Endodermal cell (in vitro differentiated cells): ENCODE results near the gene INPP5F. TPM values are rescaled to one million over a fixed set of nuclear protein-coding genes. Genes with fewer than 3 reads are reported as not detected.

Experiments used
- DNase-seq: peaks from one replicate; pipeline ENCODE4 v3.0.0-alpha.2; 2017
- H3K27ac ChIP-seq: 2 replicates; pipeline ENCODE4 v1.5.1; 2013; ENCODE audit warnings: mild to moderate bottlenecking, low read depth, low read length, moderate library complexity
- H3K27me3 ChIP-seq: 2 replicates; pipeline ENCODE4 v1.6.1; 2013; ENCODE audit warnings: mild to moderate bottlenecking, low read length, moderate library complexity; ENCODE audit not compliant: insufficient read depth, control insufficient read depth, poor library complexity, severe bottlenecking
- H3K36me3 ChIP-seq: 2 replicates; pipeline ENCODE4 v1.7.0; 2013; ENCODE audit warnings: mild to moderate bottlenecking, low read length, moderate library complexity; ENCODE audit not compliant: control insufficient read depth, insufficient read depth
- H3K4me1 ChIP-seq: one replicate; pipeline ENCODE4 v1.7.0; 2013; ENCODE audit warnings: low read length; ENCODE audit not compliant: control insufficient read depth, insufficient read depth
- H3K4me3 ChIP-seq: 2 replicates; pipeline ENCODE4 v1.5.1; 2013; ENCODE audit warnings: mild to moderate bottlenecking, low read length, moderate library complexity
- H3K9ac ChIP-seq: 2 replicates; pipeline ENCODE4 v1.6.1; 2013; ENCODE audit warnings: mild to moderate bottlenecking, low read length, moderate library complexity; ENCODE audit not compliant: poor library complexity, severe bottlenecking; ENCODE audit errors: extremely low read depth
- H3K9me3 ChIP-seq: 2 replicates; pipeline ENCODE4 v1.6.1; 2013; ENCODE audit warnings: mild to moderate bottlenecking, low read length, moderate library complexity; ENCODE audit not compliant: control insufficient read depth
- H3K27ac Mint-ChIP-seq: 2 replicates; pipeline ENCODE4 v1.8.0; 2020; ENCODE audit warnings: mixed read lengths
- H3K27me3 Mint-ChIP-seq: 2 replicates; pipeline ENCODE4 v1.8.0; 2021; ENCODE audit warnings: mild to moderate bottlenecking, mixed read lengths; ENCODE audit not compliant: insufficient read depth
- H3K36me3 Mint-ChIP-seq: 2 replicates; pipeline ENCODE4 v1.8.0; 2020; ENCODE audit warnings: low read depth, mixed read lengths
- H3K4me1 Mint-ChIP-seq: 2 replicates; pipeline ENCODE4 v1.8.0; 2020; ENCODE audit warnings: mixed read lengths
- H3K4me3 Mint-ChIP-seq: 2 replicates; pipeline ENCODE4 v1.8.0; 2020; ENCODE audit warnings: mild to moderate bottlenecking, moderate library complexity, mixed read lengths
- H3K9me3 Mint-ChIP-seq: 2 replicates; pipeline ENCODE4 v1.8.0; 2020; ENCODE audit warnings: mild to moderate bottlenecking, mixed read lengths
- WGBS, 2 experiments: methylation state at CpG; one replicate each; pipeline versions ENCODE4 v1.1.5 to v1.1.7; 2013; ENCODE audit warnings: missing lambda C conversion rate in 2 of 2, mixed read lengths in 1 of 2; ENCODE audit not compliant: insufficient coverage in 1 of 2, insufficient read length in 1 of 2; 5-methylcytosine and 5-hydroxymethylcytosine counted together
- total RNA-seq, 2 donors: library from RNA; stranded (reverse); fragmentation: NEBNext Ultra II Directional in 1 of 2; extraction: Animal tissue kit (Norgen Biotek cat#: 25700) in 1 of 2; gene quantifications; 2 replicates in 1 of 2; 3 replicates in 1 of 2; pipeline ENCODE4 v1.2.1, GENCODE V29; 2021
- TF ChIP-seq, protein P1 (sequence below): fragments of 200-600 bp; sonication (generic); conservative IDR thresholded peaks from 2 replicates; pipeline ENCODE4 v1.5.0; 2021; ENCODE audit warnings: antibody characterized with exemption, mild to moderate bottlenecking

INPP5F gene
- total RNA-seq, 2 donors from 2014 or later: 74.4 to 75.6 TPM

DNA sequence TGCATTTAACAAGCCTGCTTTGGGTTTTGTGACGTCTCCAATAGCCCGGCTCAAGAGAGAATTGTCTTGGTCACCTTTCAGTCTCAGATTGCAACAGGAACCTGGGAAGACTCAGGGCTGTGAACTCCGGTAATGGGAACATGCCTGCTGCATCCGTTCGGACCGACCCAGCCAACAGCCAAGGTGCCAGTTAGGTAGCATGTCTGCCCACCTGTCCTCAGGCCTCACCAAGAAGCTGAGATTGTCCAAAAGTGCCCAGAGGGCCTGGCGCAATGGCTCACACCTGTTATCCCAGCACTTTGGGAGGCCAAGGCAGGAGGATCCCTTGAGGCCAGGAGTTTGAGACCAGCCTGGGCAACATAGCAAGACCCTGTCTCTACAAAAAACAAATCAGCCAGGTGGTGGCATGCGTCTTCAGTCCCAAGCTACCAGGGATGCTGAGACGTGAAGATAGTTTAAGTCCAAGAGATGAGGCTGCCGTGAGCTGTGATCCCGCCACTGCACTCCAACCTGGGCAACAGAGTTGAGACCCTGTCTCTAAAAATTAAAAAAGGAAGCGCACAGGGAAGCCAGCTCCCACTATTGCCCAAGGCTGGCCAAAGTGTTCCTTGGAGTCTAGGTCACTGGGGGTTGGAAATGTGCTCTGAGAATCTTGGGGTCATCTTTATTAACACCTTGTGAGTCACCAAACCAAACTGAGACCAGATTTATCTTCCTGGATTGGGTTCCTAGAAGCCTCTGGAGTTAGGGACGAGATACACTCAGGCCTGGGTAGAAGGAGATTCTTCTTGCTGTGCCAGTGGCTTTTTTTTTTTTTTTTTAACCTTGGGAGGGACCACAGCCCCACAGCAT lies 47.7 kb upstream of the INPP5F start:
- Mint-ChIP-seq H3K27me3 (peaks cover 3% of the 10 kb centered on the region), H3K4me3 (no peak overlapping the region), H3K27ac (no peak overlapping the region), H3K4me1 (peaks cover 10% of the 10 kb centered on the region), H3K9me3 (peaks cover 9% of the 10 kb centered on the region), H3K36me3 (peaks cover 25% of the 10 kb centered on the region)
- TF ChIP-seq, protein P1, sequence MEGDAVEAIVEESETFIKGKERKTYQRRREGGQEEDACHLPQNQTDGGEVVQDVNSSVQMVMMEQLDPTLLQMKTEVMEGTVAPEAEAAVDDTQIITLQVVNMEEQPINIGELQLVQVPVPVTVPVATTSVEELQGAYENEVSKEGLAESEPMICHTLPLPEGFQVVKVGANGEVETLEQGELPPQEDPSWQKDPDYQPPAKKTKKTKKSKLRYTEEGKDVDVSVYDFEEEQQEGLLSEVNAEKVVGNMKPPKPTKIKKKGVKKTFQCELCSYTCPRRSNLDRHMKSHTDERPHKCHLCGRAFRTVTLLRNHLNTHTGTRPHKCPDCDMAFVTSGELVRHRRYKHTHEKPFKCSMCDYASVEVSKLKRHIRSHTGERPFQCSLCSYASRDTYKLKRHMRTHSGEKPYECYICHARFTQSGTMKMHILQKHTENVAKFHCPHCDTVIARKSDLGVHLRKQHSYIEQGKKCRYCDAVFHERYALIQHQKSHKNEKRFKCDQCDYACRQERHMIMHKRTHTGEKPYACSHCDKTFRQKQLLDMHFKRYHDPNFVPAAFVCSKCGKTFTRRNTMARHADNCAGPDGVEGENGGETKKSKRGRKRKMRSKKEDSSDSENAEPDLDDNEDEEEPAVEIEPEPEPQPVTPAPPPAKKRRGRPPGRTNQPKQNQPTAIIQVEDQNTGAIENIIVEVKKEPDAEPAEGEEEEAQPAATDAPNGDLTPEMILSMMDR: no peak
- Histone ChIP-seq H3K36me3 (peaks cover 42% of the 10 kb centered on the region), H3K9ac (no peak overlapping the region), H3K27ac (no peak overlapping the region), H3K4me3 (no peak overlapping the region), H3K27me3 (no peaks in the 10 kb centered on the region), H3K4me1 (no peaks in the 10 kb centered on the region), H3K9me3 (no peaks in the 10 kb centered on the region)
- 94% methylated on average over 13 of the region's 13 CpGs for WGBS, 2 experiments
- DNase-seq: no peak

DNA sequence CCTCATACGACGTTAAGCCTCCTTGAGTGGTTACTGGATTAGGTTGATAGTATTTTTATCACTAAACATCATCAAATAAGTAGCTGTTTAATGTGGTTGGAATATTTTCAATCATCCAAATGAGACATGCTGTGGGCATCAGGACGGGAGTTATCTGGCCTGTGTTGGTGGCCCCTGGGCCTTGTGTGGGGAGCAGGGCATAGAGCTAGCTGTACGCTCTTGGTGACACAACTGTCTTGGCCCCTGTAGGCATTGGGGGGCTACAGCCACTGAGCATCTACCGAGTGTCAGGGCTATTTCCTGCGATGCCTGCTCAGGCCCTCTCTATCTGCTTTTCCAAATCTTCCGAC lies 46.4 kb upstream of the INPP5F start:
- Mint-ChIP-seq H3K4me1 (no peaks in the 10 kb centered on the region), H3K27me3 (peaks cover 3% of the 10 kb centered on the region), H3K27ac (no peak overlapping the region), H3K4me3 (no peak overlapping the region), H3K9me3 (peaks cover 9% of the 10 kb centered on the region), H3K36me3 (peaks cover 15% of the 10 kb centered on the region)
- 96 to 100% methylated on average over 1 to 5 of the region's 7 CpGs for WGBS, 2 experiments
- H3K4me3 ChIP-seq: no peak overlapping the region
- peaks cover 31% of the 10 kb centered on the region for H3K36me3 ChIP-seq
- TF ChIP-seq, protein P1: no peak
- no peaks in the 10 kb centered on the region for H3K27me3 ChIP-seq
- no peak overlapping the region for H3K27ac ChIP-seq
- no peaks in the 10 kb centered on the region for H3K4me1 ChIP-seq
- DNase-seq: no peak
- H3K9ac ChIP-seq: no peak overlapping the region
- no peaks in the 10 kb centered on the region for H3K9me3 ChIP-seq

DNA sequence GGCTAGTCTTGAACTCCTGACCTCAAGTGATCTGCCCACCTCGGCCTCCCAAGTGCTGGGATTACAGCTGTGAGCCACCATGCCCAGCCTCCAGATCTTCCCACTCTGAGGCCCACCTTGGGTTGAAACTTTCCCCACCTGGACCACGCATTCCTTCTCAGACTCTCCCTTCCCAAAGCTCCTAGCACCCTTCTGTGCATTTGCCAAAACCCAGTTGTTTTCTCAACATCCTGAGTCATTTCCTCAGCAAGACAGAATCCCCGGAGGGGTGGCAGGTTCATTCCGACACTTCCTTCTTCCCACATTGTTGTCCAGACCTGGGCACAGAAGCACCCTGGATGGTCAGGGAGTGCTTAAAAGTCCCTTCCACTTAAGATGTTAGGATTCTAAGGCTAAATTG lies 45.8 kb upstream of the INPP5F start:
- Histone ChIP-seq H3K4me1 (no peaks in the 10 kb centered on the region), H3K9ac (no peak overlapping the region), H3K27ac (no peak overlapping the region), H3K36me3 (peaks cover 25% of the 10 kb centered on the region), H3K4me3 (no peak overlapping the region), H3K9me3 (no peaks in the 10 kb centered on the region), H3K27me3 (no peaks in the 10 kb centered on the region)
- H3K4me3 Mint-ChIP-seq: no peak overlapping the region
- H3K27me3 Mint-ChIP-seq: peaks cover 3% of the 10 kb centered on the region
- TF ChIP-seq, protein P1: no peak
- no peaks in the 10 kb centered on the region for H3K4me1 Mint-ChIP-seq
- H3K27ac Mint-ChIP-seq: no peak overlapping the region
- WGBS, 2 experiments: 84 to 93% methylated on average over 4 of the region's 4 CpGs
- peaks cover 9% of the 10 kb centered on the region for H3K9me3 Mint-ChIP-seq
- DNase-seq: no peak
- H3K36me3 Mint-ChIP-seq: peaks cover 15% of the 10 kb centered on the region
